Measurements from ENCODE around the gene TCEA3.

Gene TCEA3

GRCh38 chr1:23444596-23445390 is 20.2 kb upstream of the TCEA3 start:
- no peak for DNase-seq

GRCh38 chr1:23444104-23444533 is 19.6 kb upstream of the TCEA3 start:
- DNase-seq, result no peak

- DNase-seq, result no peak
Observed at GRCh38 chr1:23442751-23443150, 18.2 kb upstream of the TCEA3 start.

- no peak for DNase-seq
Observed at GRCh38 chr1:23441446-23442148, 17.0 kb upstream of the TCEA3 start.

- DNase-seq, result no peak
Observed at GRCh38 chr1:23438545-23438944, 14.0 kb upstream of the TCEA3 start.

GRCh38 chr1:23437355-23437664 is 12.8 kb upstream of the TCEA3 start:
- DNase-seq, result no peak

GRCh38 chr1:23436520-23437354 is 12.2 kb upstream of the TCEA3 start:
- DNase-seq, result no peak

GRCh38 chr1:23434260-23434775 is 9.8 kb upstream of the TCEA3 start:
- DNase-seq, result no peak

- DNase-seq, result no peak
Observed at GRCh38 chr1:23433122-23433521, 8.6 kb upstream of the TCEA3 start.

- no peak for DNase-seq
Observed at GRCh38 chr1:23431431-23431830, 6.9 kb upstream of the TCEA3 start.

- DNase-seq, result no peak
Observed at GRCh38 chr1:23430803-23431202, 6.3 kb upstream of the TCEA3 start.

GRCh38 chr1:23428136-23428905 is 3.8 kb upstream of the TCEA3 start:
- no peak for DNase-seq

- no peak for DNase-seq
Observed at GRCh38 chr1:23427550-23427949, 3.0 kb upstream of the TCEA3 start.

- DNase-seq, result no peak
Observed at GRCh38 chr1:23426828-23427227, 2.3 kb upstream of the TCEA3 start.

GRCh38 chr1:23425193-23425494 is 596 bp upstream of the TCEA3 start:
- DNase-seq, result no peak

GRCh38 chr1:23423415-23424292 is 894 bp downstream of the TCEA3 start:
- DNase-seq, result peak; percentile 27

GRCh38 chr1:23422941-23423340 is 1.6 kb downstream of the TCEA3 start:
- DNase-seq, result no peak

- DNase-seq, result no peak
Observed at GRCh38 chr1:23422241-23422877, 2.2 kb downstream of the TCEA3 start.

GRCh38 chr1:23421753-23422240 is 2.8 kb downstream of the TCEA3 start:
- no peak for DNase-seq

GRCh38 chr1:23421343-23421742 is 3.2 kb downstream of the TCEA3 start:
- no peak for DNase-seq

GRCh38 chr1:23420778-23421177 is 3.8 kb downstream of the TCEA3 start:
- no peak for DNase-seq

All from NCI-H146 (cell line).